Fibroblast of skin of right quadriceps (primary cell): ENCODE results near the gene SPACDR.

Experiments used
- DNase-seq: peaks from one replicate; pipeline ENCODE4 v3.0.0-alpha.2; 2013

Gene SPACDR

GRCh38 chr7:100484673-100485045 is 20.6 kb upstream of the SPACDR start:
- DNase-seq, result no peak

DNA sequence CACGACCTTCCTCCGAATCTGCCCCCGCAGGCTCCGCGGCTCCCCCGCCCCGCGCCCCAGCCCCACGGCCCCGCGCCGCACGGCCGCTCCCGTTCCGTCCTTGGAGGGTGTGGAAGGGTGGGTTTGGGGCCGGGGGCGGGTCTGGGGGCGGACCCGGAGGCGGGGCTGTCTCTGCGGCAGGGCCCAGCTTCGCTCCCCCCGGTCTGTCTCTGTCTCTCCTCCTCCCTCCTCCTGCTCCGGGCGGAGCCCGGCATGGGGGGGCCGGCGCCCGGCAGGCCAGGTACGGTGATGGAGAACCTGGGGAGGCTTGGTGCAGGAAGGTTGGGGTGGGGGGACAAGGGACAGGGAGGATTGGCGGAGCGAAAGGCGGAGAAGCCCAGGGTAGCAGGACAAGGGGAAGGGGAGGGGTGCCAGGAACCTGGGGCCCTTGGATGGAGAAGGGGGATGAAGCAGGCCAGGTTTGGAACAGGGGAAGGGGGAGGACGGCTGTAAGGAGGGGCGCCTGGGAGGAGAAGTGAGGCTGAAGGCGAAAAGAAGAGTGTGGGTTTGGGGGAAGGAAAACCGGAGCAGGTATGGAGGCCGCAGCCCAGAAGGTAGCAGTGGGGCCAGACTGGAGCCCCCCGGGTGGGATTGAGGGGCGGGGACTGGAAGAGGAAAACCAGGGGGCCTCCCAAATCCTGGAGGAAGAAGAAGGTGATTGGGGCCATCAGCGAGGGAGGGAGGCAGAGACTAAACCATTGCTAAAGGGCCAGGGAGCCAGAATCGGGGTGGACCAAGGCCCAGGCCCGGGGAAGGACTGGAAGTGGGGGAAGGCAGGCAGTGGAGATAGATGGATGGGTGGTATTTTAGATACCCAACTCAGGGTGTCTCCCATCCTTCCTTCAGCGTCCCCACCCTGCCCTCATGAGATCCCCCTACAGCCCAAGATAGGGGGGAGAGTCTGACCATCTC is 19.9 kb upstream of the SPACDR start, which contains the start of gene NYAP1:
NYAP1 (plus strand) TSS at position 206 of the 951 bp plus-strand sequence. CDS start 1,385 bp downstream, outside the sequence.
- peak; percentile 63 for DNase-seq

- DNase-seq, result peak; percentile 64
Measured at GRCh38 chr7:100483090-100483721, 19.1 kb upstream of the SPACDR start.

- no peak for DNase-seq
Measured at GRCh38 chr7:100482728-100483089, 18.6 kb upstream of the SPACDR start.

- no peak for DNase-seq
Measured at GRCh38 chr7:100481466-100481865, 17.4 kb upstream of the SPACDR start.

DNA sequence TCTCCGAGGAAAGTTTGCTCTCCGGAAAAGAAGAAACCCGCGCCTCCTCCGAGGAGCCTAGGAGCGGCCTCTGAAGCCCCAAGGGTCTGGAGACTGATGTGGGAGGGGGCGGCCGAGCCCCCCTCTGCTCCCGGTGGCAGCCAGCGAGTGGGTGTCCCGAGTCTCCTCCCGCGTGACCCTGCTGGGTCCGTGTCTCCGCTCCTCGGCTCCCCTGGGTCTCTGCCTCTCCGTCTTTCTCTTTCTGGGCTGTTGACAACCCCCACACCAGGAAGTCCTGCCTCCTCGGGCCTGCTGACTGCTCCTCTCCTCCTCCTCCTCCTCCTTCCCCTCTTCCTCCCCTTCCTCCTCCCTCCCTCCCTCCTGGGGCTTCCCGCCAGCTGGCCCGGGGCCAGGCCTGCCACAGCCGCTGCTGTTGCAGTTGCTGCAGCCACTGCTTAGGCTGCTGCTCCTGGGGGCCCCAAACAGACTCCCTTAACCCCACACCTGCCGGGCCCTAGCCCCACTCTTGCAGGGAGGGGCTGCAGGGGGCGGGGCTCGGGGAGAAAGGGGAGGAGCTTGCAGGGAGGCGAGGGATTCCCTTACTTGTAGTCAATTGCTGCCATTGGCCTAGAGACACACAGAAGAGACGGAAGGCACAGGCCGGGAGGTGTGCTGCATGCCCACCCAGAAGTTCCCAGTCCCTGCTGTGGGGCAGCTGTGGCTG is 15.0 kb upstream of the SPACDR start, which contains the start of gene TSC22D4:
TSC22D4 (minus strand) TSS at position 257 of the 703 bp plus-strand sequence. CDS start 1,176 bp downstream, outside the sequence.
- peak; percentile 94 for DNase-seq

GRCh38 chr7:100477871-100478267 is 13.8 kb upstream of the SPACDR start:
- no peak for DNase-seq

DNA sequence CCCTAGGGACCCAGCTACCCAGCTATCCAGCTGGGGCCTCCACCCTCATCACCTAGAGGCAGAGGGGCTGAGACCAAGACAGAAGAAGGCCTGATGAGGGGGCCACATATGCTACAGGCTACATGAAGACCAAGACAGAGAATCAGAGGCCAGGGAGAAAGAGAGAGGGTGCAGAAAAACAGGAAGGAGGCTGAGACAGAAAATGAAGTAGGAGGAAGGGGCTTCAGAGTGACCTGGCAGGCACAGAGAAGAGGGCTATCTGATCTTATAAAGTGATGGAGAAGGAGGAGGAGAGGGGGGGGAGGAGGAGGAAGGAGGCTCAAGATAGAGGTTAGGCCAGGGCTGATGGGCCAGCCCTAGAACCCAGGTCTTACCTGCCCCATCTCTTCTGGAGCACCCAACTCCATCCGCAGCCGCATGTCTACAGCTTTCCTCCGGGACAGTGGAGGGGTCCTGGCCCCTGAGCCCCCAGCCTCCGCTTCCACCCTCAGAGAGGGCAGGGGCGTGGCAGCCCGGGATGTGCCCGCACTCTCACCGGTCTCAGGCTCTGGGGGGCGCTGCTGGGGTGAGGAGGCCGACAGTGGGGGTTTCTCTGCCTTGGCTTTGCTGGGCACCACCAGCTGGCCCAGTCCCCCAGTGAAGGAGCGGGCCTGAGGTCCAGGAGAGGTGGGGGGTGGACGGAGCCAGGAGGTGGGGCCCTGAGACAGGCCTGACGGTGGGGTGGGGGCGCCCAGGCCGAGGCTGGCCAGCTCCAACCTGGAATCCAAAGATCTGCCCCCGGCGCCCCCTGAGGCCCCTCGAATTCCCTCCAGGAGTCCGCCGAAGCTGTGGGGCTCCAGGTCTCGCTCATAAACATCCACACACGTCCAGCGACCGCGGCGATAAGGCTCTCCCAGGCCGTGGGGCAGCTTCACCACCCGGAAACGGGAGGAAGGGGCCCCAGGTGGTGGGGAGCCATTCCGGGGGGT is 13.1 kb upstream of the SPACDR start:
- DNase-seq, result no peak

- no peak for DNase-seq
Measured at GRCh38 chr7:100476101-100476780, 12.2 kb upstream of the SPACDR start.

GRCh38 chr7:100475549-100475948 is 11.5 kb upstream of the SPACDR start:
- DNase-seq, result no peak

GRCh38 chr7:100472854-100473499 is 8.9 kb upstream of the SPACDR start:
- peak; percentile 60 for DNase-seq

- no peak for DNase-seq
Measured at GRCh38 chr7:100472121-100472851, 8.2 kb upstream of the SPACDR start.

DNA sequence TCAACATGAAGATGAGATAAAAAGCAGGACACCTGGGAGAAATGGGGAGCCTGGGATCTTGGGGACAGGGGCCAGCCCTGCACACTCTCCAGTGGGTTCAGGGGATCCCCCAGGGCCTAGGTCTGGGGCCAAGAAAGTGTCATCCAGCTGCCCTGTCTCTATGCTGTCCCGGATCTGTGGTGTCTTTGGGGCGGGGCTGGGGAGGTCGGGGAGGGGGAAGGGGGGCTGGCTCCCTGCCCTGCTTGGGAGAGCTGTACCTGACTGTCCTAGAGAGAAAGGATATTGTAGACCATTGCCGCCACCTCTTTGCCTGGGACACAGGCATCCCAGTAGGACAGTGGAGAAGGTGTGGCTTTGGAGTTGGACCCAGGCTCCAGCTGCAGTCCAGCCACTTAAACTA is 7.0 kb upstream of the SPACDR start:
- DNase-seq, result no peak

DNA sequence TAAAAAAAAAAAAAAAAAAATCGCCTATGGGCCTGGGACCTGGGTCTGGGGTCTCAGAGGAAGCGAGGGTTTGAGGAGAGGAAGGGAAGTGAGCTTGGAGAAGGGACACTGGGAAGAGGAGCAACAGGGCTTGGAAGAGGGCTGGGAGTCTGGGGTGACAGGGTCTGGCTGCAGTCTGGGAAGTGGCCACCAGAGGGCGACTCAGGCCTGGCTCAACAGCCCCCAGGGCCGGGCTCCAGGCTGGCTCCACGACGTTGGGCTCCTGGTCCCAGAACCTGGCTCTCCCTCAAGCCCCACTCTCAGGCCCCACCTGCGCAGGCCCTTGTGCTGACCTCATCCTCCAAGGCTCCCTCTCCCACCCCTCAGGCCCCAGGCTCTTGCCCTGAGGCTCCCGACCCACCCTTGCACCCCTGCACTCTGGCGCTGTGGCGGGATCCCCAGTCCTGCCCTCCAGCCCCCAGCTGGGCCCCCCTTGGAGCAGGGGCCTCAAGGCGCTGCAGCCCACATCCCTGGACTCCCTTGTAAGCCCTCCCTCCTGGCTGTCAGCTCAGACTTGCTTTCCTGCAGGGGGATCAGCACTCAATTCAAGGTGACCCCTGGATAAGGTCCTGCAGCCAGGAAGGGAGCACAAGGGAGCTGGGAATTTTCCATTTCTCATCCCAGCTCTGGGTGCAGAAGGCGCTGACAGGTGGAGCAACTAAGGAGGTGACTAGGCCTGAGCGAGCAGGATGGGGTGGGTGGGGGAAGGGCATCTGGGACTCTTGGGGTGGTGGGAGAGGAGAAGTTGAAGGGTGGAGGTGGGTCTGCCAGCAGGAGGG is 5.4 kb upstream of the SPACDR start:
- peak; percentile 57 for DNase-seq

DNA sequence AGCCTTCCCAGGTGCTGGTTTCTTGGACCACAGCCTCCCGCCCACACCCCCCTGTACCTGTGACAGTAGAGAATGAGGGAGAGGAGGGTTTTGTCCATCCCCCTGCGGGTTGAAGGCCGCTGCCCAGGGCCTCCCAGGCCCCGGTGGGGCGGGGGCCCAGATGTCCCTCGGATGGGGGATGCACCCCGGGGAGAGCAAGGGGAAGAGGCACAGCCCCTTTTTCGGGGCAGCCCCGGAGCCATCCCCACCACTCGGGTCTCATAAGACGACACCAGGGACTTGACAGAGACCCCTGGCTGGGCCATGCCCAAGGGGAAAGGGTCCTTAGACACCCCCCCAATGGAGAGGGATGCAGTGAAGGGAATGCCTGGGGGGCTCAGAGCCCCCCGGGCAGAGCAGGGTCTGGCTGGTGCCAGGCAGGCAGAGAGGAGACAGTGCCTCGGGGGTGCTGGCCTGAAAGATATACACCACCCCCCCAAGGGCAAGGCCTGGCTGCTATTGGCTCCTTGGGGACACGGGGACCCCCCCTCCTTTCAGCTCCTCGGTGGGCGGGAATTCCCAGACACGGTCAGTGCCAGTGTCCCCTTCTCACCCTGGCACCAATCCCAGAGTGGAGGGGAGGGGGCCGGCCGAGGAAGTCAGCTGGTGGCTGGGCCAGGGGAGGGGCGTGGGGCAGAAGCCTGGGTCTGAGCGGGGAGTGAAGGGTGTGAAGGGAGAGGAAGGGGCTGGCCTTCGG is 3.7 kb upstream of the SPACDR start:
- DNase-seq, result no peak

- DNase-seq, result no peak
Measured at GRCh38 chr7:100466653-100467605, 2.9 kb upstream of the SPACDR start.

DNA sequence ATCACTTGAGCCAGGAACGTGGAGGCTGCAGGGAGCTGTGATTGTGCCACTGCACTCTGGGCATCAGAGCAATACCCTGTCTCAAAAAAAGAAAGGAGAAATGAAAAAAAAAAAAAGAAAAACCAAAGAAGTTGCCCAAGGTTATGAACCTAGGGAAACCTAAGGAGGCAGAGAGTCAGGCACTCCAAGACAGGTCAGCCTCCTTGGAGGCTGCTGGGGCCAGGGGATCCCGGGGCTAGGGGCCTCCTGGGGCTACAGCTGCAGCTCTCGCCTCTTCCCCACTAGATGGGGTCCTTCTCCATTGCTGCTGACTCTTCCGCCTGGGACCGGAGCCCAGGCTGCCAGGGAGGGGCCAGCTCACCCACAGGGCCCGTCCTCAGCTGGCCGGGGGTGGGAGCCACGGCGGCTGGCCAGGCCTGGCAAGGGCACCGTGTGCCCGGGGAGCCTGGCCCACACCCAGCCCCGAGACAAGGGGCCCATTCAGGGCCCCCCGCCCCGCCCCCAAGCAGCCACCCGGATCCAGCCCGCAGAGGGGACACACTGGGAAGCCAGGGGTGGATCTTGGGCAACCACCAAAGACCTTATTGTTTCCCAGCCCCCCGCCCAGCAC is 1.7 kb upstream of the SPACDR start:
- peak; percentile 69 for DNase-seq
